Progenitor cell of endocrine pancreas (in vitro differentiated cells): ENCODE results near the gene FUZ. TPM values are rescaled to one million over a fixed set of nuclear protein-coding genes. Genes with fewer than 3 reads are reported as not detected.
A peak's percentile ranks its signal among the peaks of the same experiment; 100 is the strongest.

Experiments
- DNase-seq: peaks from one replicate; pipeline ENCODE4 v3.0.0; 2021; ENCODE audit warnings: low spot score; ENCODE audit not compliant: unreplicated experiment
- H3K27ac Mint-ChIP-seq: 2 replicates; pipeline ENCODE4 v1.8.0; 2021; ENCODE audit warnings: mild to moderate bottlenecking, moderate library complexity, mixed read lengths
- H3K27me3 Mint-ChIP-seq: 2 replicates; pipeline ENCODE4 v1.8.0; 2021; ENCODE audit warnings: mixed read lengths
- H3K36me3 Mint-ChIP-seq: 2 replicates; pipeline ENCODE4 v1.8.0; 2022; ENCODE audit warnings: mixed read lengths; ENCODE audit not compliant: insufficient read depth
- H3K4me1 Mint-ChIP-seq: 2 replicates; pipeline ENCODE4 v1.8.0; 2021; ENCODE audit warnings: low read depth, mixed read lengths
- H3K4me3 Mint-ChIP-seq: 2 replicates; pipeline ENCODE4 v1.8.0; 2021; ENCODE audit warnings: low read depth, mild to moderate bottlenecking, moderate library complexity, mixed read lengths
- H3K9me3 Mint-ChIP-seq: 2 replicates; pipeline ENCODE4 v1.8.0; 2021; ENCODE audit warnings: low read depth, mixed read lengths
- CTCF ChIP-seq: fragments of 200-600 bp; sonication (generic); IDR thresholded peaks from one replicate; pipeline ENCODE4 v1.5.0; 2021; ENCODE audit warnings: antibody characterized with exemption, mild to moderate bottlenecking; ENCODE audit not compliant: unreplicated experiment
- total RNA-seq: library from RNA; stranded (reverse); gene quantifications from 2 replicates; pipeline ENCODE4 v1.2.1, GENCODE V29; 2021

Gene FUZ
- total RNA-seq, 1 donor from 2014 or later = 40.0 TPM

DNA sequence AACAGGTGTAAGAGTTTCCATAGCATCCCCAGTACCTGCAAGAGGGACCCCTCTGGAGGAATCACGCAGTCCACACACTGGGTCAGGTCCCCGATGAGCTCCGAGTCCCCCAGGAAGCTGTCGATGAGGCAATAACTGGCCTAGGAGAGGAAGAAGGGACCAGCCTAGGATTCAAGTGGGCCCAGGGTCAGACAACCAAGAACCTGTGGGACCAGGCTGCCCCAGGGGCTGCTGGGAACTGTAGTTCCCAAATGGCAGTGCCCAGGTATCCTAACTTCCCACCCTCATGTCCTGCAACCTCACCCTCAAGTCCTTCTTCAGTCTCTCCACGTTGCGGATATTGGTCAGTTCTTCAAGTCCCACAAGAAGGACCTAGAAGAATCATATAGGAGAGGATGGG lies 1.8 kb downstream of the FUZ start:
- Mint-ChIP-seq H3K9me3 (no peaks in the 10 kb centered on the region), H3K4me1 (peaks cover 14% of the 10 kb centered on the region), H3K36me3 (peaks cover 2% of the 10 kb centered on the region), H3K27ac (no peak overlapping the region), H3K4me3 (peak overlapping the region; percentile 98), H3K27me3 (no peaks in the 10 kb centered on the region)
- no peak for DNase-seq
- TF ChIP-seq CTCF = no peak

DNA sequence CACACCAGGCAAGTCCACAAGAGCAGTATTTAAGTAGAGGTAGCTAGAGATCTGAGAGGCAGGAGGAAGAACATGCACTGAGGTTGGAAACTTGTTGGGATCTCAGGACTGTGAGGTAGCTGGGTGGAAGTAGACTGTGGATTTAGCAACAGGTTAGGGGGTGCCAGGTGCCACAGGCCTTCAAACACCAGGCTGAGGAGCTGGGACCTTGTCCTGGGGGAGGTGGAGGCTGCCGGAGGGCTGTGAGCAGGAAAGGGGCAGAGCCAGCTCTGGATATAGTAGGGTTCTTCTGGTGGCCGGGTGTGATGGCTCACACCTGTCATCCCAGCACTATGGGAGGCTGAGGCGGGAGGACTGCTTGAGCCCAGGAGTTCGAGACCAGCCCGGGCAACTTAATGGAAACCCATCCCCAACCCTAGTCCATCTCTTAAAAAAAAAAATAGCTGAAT lies 3.1 kb downstream of the FUZ start:
- Mint-ChIP-seq H3K9me3 (no peaks in the 10 kb centered on the region), H3K4me3 (peak overlapping the region; percentile 80), H3K4me1 (peaks cover 14% of the 10 kb centered on the region), H3K36me3 (peaks cover 6% of the 10 kb centered on the region), H3K27me3 (no peaks in the 10 kb centered on the region), H3K27ac (peak overlapping the region; percentile 49)
- TF ChIP-seq CTCF = no peak
- DNase-seq = no peak

- H3K36me3 Mint-ChIP-seq = peaks cover 6% of the 10 kb centered on the region
- H3K27ac Mint-ChIP-seq = peak overlapping the region; percentile 84
- peaks cover 14% of the 10 kb centered on the region for H3K4me1 Mint-ChIP-seq
- peak overlapping the region; percentile 80 for H3K4me3 Mint-ChIP-seq
- DNase-seq = peak; percentile 30
- TF ChIP-seq CTCF = peak; percentile 31
- no peaks in the 10 kb centered on the region for H3K9me3 Mint-ChIP-seq
- H3K27me3 Mint-ChIP-seq = no peaks in the 10 kb centered on the region
Observed at GRCh38 chr19:49809160-49809940, 3.7 kb downstream of the FUZ start.

- Mint-ChIP-seq H3K9me3 (no peaks in the 10 kb centered on the region), H3K4me3 (peak overlapping the region; percentile 80), H3K4me1 (peaks cover 12% of the 10 kb centered on the region), H3K27ac (peak overlapping the region; percentile 84), H3K27me3 (no peaks in the 10 kb centered on the region), H3K36me3 (peaks cover 6% of the 10 kb centered on the region)
- DNase-seq = peak; percentile 88
- no peak for TF ChIP-seq CTCF
Observed at GRCh38 chr19:49808711-49809159, 4.4 kb downstream of the FUZ start.

DNA sequence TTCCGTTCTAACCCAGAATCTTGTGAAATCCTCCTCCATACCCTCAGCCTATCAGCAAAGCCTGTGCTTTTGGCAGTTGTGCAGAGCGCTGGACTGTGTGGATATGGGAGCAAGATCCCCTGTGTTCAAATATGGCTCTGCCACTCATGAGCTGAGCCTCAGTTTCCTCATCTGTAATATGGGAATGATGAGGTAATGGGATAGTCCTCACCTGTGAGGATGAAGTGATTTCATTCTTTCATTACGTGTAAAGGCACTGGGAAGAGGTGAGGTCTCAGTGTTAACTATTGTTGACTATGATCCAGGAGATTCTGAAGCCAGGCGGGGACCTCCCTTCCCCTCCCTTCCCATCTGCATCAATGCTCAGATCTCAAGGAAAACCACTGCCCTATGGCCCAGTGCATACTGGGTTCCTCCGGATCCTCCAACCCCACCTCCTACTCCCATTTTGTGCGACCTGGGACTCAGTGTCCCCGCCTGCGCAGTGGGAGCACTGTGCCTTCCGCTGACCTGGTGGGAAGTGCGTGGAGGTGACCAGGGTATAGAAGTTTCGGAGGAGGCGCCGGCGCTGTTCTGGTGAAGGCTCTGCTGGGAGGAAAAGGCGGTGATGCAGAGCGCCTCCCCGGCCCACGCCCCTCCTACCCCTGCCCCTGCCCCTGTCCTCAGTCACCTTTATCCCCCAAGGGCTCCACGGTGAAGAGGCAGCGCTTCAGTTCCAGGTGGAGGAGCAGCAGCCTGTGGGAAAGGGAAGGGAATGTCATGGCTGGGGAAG lies 5.0 kb downstream of the FUZ start:
- Mint-ChIP-seq H3K4me3 (peak overlapping the region; percentile 80), H3K27me3 (no peaks in the 10 kb centered on the region)
- DNase-seq = no peak

More for the DNA sequence above, 5.0 kb downstream of the FUZ start:
- TF ChIP-seq CTCF = no peak
- Mint-ChIP-seq H3K4me1 (peaks cover 12% of the 10 kb centered on the region), H3K27ac (peak overlapping the region; percentile 37), H3K9me3 (no peaks in the 10 kb centered on the region), H3K36me3 (peaks cover 12% of the 10 kb centered on the region)
